22Rv1 (cell line): ENCODE results near the gene MYH10.

Source experiments
- CTCF ChIP-seq: fragments of 450-650 bp; IDR thresholded peaks from 2 replicates; pipeline ENCODE4 v1.5.1; 2017; ENCODE audit warnings: mild to moderate bottlenecking
- ZFX ChIP-seq: fragments of 450-650 bp; IDR thresholded peaks from 2 replicates; pipeline ENCODE4 v1.6.1; 2017; ENCODE audit warnings: antibody characterized with exemption, borderline replicate concordance

GRCh38 chr17:8532021-8532420, 98.5 kb downstream of the MYH10 start:
- no peak for TF ChIP-seq CTCF
- no peak for TF ChIP-seq ZFX
